Activated CD4-positive, alpha-beta T cell treated with anti-CD3 and anti-CD28 coated beads for 4 hours (primary cell): ENCODE results near the gene RIN3.
"Not testable (repeated sequence)": the region's sequence is repeated elsewhere in the genome, so short reads cannot be mapped to it uniquely, and the experiment has no call there.

Experiments
- DNase-seq, 2 donors: peaks; one replicate each; pipeline ENCODE4 v3.0.0-alpha.2; 2020

RIN3 gene

DNA sequence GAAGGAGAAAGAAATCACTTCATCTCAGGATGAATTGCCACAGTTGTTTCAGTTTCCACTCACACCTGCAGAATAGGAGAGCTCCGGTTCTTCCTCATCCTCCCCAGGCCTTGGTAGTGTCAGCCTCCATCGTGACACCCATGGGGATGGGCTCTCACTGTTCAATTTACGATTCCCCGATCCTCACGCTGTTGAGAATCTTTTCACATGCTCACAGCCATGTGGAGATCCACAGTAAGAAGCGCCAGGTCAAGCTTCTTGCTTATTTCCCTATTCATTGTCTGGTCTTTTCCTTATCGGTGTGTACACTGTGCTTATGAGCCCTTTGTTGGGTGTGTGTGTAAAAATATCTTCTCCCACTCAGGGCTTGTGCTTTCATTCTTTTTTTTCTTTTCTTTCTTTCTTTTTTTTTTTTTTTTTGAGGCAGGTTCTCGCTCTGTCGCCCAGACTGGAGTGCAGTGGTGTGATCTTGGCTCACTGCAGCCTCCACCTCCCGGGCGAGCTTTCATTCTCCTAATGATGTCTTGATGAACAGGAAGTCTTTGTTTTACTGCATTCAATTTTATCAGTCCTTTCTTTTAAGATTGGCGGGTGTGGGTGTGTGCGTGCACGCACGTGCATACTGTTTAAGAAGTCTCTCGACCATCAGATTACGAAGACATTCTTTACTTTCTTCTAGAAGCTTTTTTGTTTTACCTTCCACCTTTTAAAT, 21.5 kb downstream of the RIN3 start:
- DNase-seq, result peak in 1 of 2 donors; percentile 19

DNA sequence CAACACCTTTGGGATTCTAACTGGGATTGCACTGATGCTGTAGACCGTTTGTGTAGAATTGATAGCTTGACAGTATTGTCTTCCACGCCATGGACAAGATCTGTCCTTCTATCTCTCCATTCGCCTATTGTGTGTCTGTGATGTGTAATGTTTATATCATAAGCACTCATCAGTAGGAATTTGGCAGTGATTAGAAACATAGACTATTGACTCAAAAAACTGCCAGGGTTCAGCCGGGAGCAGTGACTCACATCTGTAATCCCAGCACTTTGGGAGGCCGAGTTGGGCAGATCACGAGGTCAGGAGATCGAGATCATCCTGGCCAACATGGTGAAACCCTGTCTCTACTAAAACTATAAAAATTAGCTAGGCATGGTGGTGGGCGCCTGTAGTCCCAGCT, 22.6 kb downstream of the RIN3 start:
- DNase-seq, result not testable (repeated sequence)

DNA sequence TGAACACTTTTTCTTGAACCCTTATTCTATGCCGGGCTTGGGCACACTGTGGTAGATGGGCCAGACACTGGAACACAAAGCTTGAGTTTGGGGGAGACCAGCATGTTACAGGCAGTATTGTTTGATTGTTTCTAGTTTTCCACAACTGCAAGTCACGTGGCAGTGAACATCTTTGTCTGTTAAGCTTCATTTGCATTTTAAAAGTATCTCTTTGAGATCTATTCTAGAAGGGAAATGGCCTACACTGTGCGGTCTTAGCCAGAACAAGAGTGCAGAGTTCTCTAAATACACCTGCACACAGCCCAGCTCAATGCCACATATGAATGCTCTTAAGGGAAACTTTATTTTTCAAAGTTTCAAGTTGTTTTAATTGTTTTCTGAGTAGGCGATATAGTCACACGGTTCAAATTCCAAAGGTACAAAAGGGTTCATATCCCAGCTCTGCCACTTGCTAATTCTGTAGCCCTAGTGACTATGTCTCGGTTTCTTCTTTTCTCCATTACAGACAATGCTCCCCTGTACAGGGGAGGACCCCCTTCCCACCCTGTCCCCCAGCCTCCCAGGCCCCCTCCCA, 24.9 kb downstream of the RIN3 start:
- no peak for DNase-seq

DNA sequence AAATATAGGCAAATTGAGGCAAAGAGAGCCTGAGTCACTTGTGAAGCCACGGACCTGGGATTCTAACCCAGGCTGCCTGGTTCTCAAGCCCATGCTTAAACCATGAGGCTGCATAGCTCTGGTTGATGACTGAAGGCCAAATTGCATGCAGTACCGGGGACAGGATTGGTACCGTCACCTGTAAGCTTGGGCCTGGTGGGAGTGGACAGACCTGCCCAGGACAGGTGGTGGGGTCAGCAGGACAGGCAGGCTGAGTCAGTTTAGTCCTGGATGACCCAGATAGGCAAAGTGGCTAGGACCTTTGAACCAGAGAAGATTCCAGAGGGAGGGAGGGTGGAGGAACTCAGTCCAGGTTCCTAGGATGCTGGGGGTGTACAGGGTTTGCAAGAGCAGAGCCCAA, 25.8 kb downstream of the RIN3 start:
- no peak for DNase-seq

DNA sequence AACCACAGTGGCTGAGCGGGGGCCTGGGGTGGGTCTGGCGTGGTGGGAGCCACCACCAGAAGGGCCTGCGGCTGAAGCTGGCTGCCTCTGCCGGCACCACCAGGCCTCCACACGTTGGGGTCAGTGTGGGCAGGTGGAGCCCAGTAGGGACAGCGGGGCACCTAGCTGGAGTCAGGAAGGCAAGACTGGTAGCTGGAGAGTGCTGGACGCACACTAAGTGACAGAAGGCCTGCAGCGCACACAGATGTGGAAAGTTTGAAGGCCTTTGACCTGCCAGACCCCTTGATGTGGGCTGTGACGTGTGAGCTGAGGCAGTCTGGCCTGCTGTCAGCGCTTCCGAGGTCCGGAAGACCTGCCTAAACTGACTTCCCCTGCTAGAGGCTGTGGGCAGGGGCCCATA, 26.3 kb downstream of the RIN3 start:
- DNase-seq, result no peak

DNA sequence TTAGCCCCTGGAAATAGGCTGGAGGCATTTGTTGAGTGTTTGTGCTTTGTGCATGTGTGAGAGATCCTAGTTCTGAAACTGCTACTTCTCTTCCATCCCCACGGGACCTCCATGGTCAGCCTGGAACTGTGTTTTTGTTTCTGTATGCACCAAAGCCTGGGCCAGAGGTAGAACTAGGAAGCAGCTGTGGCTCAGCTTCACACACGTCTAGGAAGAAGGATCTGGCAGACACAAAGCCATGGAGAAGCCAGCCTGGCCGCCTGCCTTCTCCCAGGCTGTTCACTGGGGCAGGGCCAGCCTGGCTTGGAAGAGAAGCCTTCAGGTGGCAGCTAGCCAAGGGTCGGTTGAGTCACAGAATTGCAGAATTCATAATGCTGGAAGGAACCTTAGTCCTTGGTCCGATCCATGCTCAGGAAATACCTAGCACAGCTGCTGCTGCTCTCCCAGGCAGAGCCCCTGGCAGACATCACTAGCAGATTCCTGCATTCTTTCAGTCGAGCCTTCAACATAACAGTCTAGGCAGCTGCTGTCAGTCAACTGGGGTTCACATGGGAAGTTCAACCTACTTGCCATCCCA, 27.0 kb downstream of the RIN3 start:
- DNase-seq, result no peak

DNA sequence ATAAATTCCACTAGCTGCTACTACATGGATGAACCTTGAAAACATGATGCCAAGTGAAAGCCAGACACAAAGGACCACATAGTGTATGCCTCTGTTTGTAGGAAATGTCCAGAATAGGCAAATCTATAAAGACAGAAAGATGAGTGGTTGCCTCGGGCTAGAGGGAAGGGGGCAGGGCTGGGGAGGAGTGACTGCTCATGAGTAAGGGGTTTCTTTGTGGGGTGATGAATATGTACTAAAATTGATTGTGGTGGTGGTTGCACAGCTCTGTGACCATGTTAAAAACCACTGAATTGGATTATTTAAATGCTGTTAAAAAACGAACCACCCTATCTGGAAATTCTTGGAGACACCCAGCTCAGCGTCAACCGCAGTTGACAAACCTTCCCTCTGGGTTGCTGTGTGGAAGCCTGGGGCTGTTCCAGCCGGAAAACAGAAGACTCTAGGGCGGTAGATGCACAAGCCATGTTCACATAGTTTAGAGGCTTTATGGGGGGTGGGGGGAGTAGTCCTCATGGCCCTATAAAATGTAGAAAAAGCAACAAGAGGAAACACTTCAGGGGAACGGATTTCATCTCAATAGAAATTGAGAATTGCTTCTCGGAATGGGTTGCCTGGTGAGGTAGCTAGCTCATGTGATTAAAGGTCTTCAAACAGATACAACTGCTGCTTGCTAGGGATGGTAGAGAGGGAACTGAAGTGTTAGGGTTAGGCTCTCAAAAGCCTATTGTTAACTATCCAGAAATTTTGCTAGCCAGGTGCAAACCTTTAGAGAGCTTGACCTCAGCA, 29.4 kb downstream of the RIN3 start:
- DNase-seq, result no peak

DNA sequence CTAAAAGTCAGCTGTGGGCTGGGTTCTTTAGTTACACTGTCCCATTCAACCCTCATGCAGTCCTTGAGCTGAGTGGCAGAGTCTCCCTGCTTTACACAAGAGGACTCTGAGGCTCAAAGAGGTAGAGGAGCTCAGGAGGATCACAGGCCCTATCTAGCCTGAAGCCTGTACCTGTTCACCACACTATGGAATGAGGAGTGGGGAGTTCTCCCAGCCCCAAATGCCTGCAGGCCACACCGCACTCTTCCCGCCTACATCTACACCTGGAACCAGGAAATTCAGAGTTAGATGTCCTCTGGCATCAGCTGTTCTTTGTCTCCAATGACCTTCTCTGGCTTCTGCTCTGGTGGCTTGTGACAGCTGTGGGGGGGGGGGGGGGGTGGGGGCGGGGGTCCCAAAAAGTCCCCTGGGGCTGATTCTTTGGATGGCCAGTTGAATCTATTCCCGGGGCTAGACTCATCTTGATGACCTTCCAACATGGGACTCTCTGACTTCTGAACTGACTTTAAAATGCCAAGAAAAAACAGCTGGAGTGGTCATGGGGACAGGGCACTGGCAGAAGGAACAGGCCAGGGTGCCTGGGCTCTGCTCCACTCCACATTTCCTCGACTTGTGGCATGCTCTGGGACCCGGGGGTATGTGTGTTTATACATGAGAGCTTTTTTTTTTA, 30.6 kb downstream of the RIN3 start:
- no peak for DNase-seq

DNA sequence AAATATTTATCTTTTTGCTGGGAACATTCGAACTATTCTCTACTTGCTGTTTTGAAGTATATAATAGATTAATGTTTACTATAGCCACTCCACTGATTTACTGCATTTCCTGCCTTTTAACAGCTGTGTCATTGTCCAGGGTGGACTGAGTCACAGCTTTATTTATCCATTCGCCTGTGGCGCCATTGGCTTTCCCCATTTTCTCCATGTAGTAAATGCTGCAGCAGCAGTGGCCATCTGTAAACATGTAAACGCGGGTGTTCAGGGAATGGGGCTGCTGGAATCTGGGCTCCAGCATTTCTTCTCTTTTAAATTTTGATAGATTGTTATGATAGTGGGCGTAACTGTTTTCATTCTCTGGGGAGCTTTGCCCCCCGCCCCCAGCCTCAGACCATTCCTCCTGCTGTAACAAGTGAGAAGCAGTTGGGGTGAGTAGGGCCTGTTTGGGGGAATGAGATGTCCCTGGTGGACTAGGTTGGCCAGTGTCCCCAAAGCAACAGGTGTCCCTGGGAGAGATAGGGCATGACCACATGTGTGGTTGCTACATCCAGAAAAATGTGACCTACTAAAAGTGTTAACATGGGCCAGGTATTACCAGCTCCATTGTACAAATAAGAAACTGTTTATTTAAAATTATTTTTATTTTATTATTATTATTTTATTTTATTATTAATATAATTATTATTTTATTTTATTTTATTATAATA, 32.9 kb downstream of the RIN3 start:
- DNase-seq, result no peak

DNA sequence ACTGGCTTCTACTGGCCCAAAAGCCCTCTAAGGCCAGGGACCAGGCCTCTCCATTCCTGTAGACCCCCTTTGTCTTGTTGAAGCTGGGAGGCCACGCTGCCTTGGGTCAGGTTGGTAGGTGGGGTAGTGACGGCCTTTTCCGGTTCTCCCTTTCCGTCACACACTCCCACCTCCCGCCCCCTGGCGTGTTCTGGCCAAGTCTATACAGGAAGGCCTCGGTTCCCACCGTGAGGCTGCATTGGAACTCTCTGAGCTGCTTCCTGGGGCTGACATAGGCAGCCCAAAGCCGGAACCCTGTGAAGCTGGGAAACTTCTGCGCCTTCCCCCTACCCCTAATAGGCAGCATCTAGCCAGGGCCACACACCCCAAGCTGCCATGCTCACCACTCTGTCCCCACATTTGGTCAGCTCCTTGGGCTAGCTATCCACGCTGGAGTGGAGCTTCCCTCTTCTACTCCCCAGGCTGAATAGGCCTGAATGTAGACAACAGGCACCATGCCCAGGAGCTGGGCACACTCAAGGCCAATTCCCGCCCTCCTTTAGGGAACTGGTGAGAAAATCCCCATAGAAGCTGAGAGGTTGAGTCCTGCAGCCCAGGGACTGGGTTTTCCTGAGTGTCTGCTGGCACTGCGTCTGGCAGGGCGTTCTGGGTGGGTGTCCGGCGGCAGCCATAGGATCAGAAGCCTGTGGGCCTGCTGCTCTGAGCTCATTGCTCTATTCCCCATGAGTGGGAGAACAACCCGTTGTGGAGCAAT, 35.7 kb downstream of the RIN3 start:
- no peak for DNase-seq

DNA sequence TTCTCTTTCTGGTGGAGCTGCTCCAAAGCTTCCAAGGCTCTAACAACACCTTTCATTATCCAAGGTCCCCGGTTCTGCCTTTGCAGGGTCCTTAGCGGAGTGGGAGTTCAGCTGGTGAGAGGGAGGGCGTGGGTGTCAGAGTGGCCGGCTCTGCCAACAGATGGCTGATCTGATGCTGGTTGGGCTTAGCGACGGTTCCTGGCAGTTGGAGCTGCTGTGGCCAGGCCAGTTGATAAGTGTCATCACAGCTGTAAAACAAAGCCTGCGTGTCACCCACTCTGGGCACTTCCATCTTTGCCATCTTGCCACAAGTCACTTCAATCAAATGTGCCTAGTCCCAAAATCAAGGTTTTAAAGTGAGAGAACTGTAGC, 36.3 kb downstream of the RIN3 start:
- no peak for DNase-seq

DNA sequence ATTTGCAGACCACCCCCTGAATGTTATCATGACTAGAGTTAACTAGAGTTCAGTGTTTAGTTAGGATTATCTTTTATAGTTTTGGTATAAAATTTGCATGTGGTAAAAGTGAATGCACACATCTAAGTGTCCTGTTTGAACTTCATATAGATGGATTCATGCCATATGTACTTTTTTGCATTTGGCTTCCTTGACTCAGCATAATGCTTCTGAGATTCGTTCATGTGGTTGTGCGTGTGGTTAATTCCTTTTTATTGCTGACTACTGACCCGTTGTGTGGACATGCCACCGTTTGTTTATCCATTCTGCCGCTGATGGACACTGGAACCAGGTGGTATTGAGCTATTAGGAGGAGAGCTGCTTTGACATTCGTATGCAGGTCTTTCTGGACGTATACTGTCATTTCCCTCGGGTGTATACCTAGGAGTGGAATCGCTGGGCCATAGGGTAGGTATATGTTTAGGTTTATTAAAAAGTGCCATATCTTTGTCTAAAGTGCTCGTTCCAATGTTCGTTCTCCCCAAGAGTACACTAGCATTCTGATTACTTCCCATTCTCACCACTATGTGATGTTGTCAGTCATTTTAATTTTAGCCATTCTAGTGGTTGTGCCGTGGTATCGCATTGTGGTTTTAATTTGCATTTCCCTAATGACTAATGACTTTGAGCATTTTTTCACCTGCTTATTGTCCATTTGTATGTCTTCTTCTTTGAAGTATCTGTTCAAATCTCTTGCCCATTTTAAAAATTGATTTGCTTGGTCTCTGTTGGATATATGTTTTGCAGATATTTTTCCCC, 37.7 kb downstream of the RIN3 start:
- no peak for DNase-seq

DNA sequence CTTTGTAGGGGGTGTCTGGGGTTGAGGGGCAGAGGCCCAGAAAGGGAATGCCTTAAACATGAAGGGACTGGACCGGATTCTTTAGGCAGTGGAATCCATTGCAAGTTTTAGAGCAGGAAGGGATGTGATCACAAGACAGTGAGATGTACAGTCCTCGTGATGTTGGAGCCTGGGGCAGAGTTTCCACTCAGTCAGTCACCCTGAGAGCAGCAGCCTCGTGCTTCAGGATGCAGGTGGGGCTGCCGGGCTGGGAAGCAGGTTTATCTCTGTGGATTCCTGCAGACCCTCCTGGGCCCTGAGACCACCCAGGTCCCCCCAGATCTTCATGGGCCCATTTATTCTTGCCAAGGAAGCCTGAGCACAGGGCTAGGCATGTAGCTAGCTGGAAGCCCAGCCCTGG, 38.5 kb downstream of the RIN3 start:
- DNase-seq, result no peak

DNA sequence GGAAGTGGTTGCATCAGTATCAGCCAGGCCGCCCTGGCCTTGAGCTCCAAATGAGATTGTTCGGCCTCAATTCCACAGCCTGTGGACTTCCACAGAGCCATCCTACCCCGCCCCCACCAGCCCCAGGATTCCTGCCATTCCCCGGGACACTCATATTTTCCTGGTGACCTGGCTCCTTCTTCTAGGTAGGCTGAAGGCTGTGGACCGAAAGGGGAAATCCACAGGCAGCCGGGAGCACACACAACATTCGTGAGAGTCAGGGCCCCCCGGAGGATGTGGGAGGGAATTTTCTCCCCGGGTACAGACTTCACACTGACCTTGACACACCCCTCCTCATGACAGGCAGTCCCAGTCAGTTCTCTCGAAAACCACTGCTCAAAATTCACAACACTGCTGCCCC, 39.9 kb downstream of the RIN3 start:
- no peak for DNase-seq

DNA sequence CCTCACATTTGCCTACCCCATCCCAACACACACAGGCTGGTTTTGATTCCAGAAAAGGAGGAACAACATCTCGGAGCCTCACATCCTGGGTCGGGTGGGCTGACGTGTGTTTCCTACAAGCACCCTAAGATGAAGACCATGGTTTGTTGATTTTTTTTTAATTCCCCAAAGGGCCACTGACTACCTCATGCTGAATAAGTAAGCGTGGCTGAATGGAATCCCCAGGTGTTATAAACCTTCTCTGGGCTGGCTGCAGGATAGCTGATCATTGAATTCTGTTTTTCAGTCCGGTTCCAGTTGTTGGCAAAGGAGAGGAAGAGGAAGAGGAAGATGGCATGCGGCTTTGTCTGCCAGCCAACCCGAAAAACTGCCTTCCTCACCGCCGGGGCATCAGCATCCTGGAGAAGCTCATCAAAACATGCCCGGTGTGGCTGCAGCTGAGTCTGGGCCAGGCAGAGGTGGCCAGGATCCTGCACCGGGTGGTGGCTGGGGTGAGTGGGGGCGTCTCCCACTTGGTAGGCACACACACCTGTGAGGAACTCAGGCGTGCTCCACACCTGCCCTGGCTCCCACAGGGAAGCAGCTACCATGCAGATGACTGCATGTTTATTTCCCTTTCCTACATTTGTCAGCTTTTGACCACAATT, 42.0 kb downstream of the RIN3 start:
- DNase-seq, result no peak

DNA sequence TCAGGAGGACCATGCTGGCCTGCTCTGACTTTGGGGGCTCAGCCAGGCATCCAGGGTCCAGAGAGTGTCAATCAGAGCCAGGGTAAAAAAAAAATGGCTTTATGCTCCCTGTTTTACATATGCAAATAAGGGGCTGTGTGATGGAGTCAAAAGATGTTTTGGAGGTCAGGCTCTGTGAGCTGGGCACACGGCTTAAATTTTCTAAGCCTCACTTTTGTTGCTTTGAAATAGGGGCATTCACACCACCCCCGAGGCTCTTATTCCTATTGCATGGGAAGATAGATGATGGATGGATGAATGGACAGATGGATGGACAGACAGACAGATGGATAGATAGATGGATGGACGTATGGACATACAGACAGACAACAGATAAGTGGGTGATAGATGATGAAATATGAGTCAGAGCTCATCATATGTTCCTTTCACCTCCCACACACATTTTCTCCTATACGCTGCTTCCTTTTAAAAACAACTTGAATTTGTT, 42.7 kb downstream of the RIN3 start:
- no peak for DNase-seq

DNA sequence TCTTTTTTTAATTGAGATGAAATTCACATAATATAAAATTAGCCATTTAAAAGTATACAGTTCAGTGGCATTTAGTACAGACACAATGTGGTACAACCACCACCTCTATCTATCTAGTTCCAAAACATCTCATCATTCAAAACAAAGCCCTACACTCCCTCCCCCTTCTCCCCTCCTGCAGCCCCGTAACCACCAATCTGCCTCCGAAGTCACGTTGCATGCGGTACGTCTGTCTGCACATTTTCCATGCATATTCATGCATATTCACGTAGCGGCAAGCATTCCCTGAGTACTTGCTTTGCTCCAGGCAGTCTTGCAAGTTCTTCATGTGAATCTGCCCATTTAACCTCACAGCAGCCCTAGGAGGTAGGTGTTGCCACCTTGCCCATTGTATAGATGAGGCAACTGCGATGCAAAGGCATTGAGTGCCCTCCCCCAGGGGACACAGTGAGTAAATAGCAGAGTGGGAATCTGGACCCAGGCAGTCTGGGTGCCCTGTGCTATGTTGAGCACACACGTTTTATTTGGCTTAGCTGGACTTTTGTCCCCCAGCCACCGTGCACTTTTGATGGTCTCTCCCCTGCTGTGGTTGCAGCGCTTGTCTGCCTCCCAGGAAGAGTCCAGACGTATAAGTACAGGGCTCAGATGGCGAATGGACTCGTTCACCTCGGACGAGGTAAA, 43.4 kb downstream of the RIN3 start:
- no peak for DNase-seq

DNA sequence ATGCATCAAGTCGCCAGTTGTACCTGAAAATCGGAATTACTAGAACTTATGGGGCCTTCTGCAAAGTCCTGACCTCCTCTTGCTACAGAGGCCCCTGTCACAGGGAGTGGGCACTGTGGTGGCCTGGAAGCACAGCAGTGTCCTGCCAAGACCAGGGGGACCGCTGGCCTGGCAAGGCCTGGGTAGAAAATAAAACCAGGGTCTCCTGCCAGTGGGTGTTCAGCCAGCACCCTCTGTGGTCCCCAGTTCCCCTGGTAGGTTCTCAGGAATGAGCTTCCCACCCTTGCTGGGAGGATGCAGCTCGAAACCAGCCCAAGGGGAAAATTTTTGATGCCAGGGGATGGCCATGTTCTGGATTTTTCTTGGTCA, 43.9 kb downstream of the RIN3 start:
- DNase-seq, result no peak

DNA sequence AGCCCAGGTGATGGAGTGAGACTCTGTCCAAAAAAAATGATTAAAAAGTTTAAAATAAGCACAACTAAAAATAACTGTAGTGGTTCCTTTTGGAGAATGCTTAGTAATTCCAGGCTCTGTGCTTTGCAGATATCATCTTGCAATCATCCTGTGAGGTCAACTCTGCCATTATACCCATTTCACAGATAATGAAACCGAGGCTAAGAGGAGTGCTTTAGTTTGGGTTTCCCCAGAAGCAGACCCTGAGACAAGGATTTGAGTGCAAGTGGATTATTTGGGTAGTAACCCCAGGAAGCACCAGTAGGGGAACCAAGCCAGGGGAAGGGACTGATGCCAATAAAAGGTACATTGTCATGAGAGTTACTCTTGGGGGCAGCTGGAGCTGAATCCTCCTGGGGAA, 44.7 kb downstream of the RIN3 start:
- DNase-seq, result no peak

DNA sequence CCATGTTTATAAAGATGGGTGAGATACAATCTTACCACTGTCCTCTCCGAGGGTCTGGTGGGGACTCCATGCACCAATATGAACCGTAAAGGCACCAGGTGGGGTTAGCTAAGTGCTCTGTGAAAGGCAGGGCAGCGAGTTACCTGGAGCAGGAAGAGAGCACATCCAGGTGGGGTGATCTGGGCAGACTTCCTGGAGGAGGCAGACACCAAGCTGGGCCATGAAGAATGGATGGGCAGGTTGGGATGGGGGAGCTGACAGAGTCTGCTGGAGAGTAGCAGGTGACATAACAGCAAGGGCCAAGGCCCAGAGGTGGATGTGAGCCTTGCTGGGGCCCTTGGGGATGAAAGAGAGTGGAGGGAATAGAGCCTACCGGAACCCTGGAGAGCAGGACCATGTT, 45.9 kb downstream of the RIN3 start:
- no peak for DNase-seq
